Left hindlimb (tissue), 1 donor: ENCODE results near the gene ATP11B.
"Not testable (repeated sequence)": the region's sequence is repeated elsewhere in the genome, so short reads cannot be mapped to it uniquely, and the experiment has no call there.

Experiments
- DNase-seq: peaks from one replicate; pipeline ENCODE4 v3.0.0-alpha.2; 2018

ATP11B gene

GRCh38 chr3:182848906-182849305 lies 55.6 kb downstream of the ATP11B start:
- DNase-seq, result no peak

DNA sequence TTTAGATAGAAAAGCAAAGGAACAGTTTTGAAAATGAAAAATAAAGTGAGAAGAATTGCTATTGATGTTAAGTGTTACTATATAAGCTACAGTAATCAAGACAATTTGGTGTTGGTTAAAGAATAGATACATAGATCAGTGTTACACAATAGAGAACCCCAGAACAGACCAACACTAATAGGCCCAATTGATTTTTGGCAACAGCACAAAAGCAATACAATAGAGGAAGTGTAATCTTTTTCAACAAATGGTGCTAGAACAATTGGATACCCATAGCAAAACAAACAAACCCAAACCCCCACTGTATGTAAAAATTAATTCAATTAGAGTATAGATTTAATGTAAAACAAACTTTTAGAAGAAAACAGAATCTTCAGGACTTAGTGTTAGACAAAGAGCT lies 61.8 kb downstream of the ATP11B start:
- no peak for DNase-seq

- no peak for DNase-seq
Observed at GRCh38 chr3:182861348-182861747, 68.0 kb downstream of the ATP11B start.

DNA sequence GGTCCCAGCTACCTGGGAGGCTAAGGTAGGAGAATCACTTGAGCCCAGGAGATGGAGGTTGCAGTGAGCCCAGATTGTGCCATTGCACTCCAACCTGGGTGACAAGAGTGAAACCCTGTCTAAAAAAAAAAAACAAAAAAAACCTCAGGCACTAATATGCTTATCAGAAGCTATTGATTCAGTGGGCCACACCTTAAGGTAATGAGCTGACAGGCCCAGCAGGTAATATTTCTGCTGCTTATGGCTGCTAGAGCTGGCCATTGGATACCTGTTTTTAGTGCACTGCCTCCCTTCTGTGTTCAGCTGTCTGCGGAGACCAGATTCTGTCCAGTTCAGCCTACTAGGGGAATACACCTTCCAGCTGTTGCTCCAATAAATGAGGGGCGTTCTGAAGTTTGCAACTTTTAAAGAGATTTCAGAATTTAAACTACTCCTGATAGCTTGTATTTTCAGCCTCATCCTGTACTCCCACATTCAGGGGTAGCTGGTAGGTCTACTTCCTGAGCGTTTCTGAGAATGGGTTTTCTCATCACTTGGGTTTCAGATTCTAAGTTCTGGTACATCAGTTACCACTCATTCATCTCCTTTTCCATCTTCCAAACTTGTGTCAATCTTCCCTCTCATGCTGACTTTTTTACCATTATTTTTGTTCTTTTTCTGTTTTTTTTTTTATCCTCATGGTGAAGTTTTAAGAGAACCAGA lies 69.0 kb downstream of the ATP11B start:
- DNase-seq, result no peak

GRCh38 chr3:182869059-182869458 lies 75.8 kb downstream of the ATP11B start:
- no peak for DNase-seq

GRCh38 chr3:182870917-182871316 lies 77.6 kb downstream of the ATP11B start:
- DNase-seq, result not testable (repeated sequence)

- DNase-seq, result no peak
Observed at GRCh38 chr3:182879031-182879611, 85.8 kb downstream of the ATP11B start.

- DNase-seq, result no peak
Observed at GRCh38 chr3:182886497-182886896, 93.2 kb downstream of the ATP11B start.

DNA sequence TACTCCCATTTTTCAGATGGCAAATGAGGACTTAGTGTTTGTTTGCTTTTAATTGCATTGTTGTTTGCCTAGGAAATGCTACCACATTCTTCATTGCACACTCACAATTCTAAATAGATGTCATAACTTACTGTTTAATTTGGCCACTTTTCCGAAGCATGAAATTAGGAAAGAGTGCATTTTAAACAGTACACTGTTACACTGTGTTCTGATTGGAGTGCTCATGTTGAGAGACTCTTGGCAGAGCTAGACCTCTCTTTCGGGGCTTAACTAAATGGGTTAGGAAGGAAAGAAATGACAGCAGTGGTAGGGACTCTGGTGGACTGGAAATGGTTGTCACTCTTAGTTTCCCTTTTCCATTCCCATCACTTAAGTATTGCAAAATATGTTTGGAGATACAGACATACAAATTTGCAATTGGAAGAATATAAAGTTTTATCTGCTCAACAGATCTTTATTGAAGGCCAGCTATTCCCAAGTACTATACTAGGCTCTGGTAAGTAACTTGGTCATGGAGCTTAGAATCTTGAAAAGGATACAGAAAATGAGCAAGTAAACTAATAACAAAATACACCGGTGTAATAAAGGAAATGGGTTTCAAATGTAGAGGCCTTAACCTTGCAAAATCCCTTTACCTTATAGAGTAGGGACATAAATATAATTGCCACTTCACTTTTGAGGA lies 96.8 kb downstream of the ATP11B start:
- no peak for DNase-seq

GRCh38 chr3:182891364-182891763 lies 98.1 kb downstream of the ATP11B start:
- no peak for DNase-seq

DNA sequence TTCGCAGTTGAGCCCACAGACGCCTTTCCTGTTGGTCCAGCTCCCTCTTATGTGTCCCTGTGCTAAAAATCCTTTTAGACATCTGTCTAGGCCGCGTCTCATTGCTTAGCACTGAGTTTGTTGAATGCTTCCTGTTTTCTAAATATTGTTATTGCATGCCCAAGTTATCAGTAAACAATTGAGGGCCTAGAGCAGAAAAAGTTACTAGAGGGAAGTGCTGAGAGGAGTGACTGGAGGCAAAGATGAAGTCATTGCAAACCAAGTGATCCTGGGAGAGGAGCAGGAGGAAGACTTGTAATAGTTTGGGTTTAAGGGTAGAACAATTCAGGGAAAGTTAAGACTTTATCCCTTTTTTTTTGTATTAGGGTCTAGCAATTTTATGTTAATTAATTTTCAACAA lies 98.9 kb downstream of the ATP11B start:
- no peak for DNase-seq

GRCh38 chr3:182895513-182896112 lies 102.3 kb downstream of the ATP11B start:
- no peak for DNase-seq

DNA sequence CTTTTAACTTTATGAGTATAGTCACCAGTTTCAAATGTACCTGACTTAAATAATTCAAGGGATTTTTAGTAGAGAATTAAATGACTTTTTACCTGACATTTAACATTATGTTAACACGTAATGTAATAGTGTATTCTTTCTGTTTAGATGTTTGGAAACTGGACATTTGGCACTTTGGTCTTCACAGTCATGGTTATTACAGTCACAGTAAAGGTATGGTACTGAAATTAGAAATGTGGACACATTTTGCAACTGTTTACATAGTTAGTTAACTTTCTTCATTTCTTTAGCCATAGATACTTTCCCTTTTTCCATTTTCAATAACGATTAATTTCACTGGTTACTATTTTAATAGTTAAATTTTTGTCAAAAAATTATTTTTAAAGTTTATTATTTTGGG lies 103.2 kb downstream of the ATP11B start:
- DNase-seq, result no peak

DNA sequence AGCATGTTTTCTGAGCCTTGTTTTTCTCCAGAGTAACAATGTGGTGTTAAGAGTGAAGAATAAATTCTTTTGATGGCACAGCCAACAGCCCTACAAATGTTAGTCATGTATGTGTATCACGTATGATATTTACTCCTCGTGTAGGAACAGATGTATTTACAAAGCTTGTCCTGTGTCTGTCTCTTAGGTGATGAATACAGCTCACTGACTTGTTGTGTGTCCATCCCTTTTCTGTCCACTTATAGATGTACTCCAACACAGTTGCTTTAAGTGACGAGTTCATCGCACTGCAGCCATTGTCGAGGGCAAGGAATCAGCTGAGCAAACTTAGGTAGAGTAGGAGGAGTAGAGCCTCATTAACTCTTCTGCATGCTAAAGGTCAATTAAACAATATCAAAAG lies 108.9 kb downstream of the ATP11B start:
- no peak for DNase-seq

GRCh38 chr3:182904164-182904563 lies 110.9 kb downstream of the ATP11B start:
- no peak for DNase-seq

GRCh38 chr3:182905623-182906022 lies 112.3 kb downstream of the ATP11B start:
- no peak for DNase-seq

GRCh38 chr3:182906036-182906435 lies 112.7 kb downstream of the ATP11B start:
- DNase-seq, result no peak

DNA sequence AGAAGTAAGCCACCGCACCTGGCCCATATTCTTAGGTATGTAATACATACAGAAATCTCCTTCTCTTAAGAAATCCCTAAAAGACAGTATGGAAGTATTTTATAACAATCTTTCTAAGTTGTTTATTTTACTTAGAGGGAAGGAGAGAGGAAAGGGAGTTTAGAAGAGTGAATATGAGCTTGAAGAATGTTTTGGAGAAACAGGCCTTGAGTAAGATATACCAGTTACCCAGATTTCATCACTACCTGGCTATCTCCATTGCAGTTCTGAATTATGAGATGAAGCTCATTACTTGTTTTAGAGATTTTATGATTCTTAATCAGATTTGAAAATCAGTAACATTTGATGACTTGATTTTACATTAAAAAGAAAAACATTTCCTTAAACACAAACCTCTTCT lies 115.2 kb downstream of the ATP11B start:
- DNase-seq, result no peak

- no peak for DNase-seq
Observed at GRCh38 chr3:182909318-182910040, 116.2 kb downstream of the ATP11B start.

- DNase-seq, result no peak
Observed at GRCh38 chr3:182910936-182911781, 117.9 kb downstream of the ATP11B start.

GRCh38 chr3:182911782-182912111 lies 118.4 kb downstream of the ATP11B start:
- DNase-seq, result no peak

- DNase-seq, result no peak
Observed at GRCh38 chr3:182912474-182912873, 119.2 kb downstream of the ATP11B start.
